Measurements from ENCODE around the gene LRRC39.
"Not testable (repeated sequence)": the region's sequence is repeated elsewhere in the genome, so short reads cannot be mapped to it uniquely, and the experiment has no call there.

DNA sequence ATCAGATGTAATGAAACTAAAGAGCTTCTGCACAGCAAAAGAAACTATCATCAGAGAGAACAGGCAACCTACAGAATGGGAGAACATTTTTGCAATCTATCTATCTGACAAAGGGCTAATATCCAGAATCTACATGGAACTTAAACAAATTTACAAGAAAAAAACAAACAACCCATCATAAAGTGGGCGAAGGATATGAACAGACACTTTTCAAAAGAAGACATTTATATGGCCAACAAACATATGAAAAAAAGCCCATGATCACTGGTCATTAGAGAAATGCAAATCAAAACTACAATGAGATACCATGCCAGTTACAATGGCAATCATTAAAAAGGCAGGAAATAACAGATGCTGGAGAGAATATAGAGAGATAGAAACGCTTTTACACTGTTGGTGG is 27.0 kb upstream of the LRRC39 start:
- TF ChIP-seq POLR2A, POLR2AphosphoS5 (IDR thresholded peaks at IDR 0.05): not testable (repeated sequence)
- TF ChIP-seq, protein P1, sequence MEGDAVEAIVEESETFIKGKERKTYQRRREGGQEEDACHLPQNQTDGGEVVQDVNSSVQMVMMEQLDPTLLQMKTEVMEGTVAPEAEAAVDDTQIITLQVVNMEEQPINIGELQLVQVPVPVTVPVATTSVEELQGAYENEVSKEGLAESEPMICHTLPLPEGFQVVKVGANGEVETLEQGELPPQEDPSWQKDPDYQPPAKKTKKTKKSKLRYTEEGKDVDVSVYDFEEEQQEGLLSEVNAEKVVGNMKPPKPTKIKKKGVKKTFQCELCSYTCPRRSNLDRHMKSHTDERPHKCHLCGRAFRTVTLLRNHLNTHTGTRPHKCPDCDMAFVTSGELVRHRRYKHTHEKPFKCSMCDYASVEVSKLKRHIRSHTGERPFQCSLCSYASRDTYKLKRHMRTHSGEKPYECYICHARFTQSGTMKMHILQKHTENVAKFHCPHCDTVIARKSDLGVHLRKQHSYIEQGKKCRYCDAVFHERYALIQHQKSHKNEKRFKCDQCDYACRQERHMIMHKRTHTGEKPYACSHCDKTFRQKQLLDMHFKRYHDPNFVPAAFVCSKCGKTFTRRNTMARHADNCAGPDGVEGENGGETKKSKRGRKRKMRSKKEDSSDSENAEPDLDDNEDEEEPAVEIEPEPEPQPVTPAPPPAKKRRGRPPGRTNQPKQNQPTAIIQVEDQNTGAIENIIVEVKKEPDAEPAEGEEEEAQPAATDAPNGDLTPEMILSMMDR (IDR thresholded peaks at IDR 0.05), result not testable (repeated sequence)
